ENCODE measurements around the gene DNAH3.
"Not testable (repeated sequence)": the region's sequence is repeated elsewhere in the genome, so short reads cannot be mapped to it uniquely, and the experiment has no call there.

DNA sequence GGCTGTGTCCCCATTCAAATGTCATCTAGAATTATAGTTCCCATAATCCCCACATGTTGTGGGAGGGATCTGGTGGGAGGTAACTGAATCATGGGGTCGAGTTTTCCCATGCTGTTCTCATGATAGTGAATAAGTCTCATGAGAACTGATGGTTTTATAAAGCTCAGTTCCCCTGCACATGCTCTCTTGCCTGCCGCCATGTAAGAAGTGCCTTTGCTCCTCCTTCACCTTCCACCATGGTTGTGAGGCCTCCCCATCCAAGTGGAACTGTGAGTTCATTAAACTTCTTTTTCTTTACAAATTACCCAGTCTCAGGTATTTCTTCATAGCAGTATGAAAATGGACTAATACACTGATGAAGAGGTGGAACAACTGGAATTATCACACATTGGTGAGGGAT, 55.9 kb downstream of the DNAH3 start:
- TF ChIP-seq, protein P1, sequence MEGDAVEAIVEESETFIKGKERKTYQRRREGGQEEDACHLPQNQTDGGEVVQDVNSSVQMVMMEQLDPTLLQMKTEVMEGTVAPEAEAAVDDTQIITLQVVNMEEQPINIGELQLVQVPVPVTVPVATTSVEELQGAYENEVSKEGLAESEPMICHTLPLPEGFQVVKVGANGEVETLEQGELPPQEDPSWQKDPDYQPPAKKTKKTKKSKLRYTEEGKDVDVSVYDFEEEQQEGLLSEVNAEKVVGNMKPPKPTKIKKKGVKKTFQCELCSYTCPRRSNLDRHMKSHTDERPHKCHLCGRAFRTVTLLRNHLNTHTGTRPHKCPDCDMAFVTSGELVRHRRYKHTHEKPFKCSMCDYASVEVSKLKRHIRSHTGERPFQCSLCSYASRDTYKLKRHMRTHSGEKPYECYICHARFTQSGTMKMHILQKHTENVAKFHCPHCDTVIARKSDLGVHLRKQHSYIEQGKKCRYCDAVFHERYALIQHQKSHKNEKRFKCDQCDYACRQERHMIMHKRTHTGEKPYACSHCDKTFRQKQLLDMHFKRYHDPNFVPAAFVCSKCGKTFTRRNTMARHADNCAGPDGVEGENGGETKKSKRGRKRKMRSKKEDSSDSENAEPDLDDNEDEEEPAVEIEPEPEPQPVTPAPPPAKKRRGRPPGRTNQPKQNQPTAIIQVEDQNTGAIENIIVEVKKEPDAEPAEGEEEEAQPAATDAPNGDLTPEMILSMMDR (IDR thresholded peaks at IDR 0.05), result not testable (repeated sequence)
- TF ChIP-seq POLR2A (IDR thresholded peaks at IDR 0.05), result not testable (repeated sequence)
